ENCODE results near the gene SPATA1. TPM values are rescaled to one million over a fixed set of nuclear protein-coding genes. Genes with fewer than 3 reads are reported as not detected.
A peak's percentile ranks its signal among the peaks of the same experiment; 100 is the strongest.

SPATA1 gene
- total RNA-seq, 6 experiments from 2014 or later = 0.33 to 1.3 (median 0.85) TPM

GRCh38 chr1:84489766-84490165 is 16.4 kb upstream of the SPATA1 start:
- DNase-seq = no peak
- Mint-ChIP-seq H3K27me3 (ENCODE audit: insufficient read depth) (no peaks in the 10 kb centered on the region; the same call in 1 of the 2 replicates), H3K4me3 (no peak overlapping the region), H3K27ac (peak overlapping the region; percentile 39; the same call in 1 of the 2 replicates), H3K36me3 (ENCODE audit: low read depth) (peaks cover 14% of the 10 kb centered on the region), H3K9me3 (no peaks in the 10 kb centered on the region), H3K4me1 (ENCODE audit: low read depth) (peaks cover 14% of the 10 kb centered on the region)
- no peak for TF ChIP-seq CTCF (IDR thresholded peaks at IDR 0.05)

- TF ChIP-seq CTCF (IDR thresholded peaks at IDR 0.05) = no peak
- Mint-ChIP-seq H3K27ac (no peak overlapping the region; the same call in 1 of the 2 replicates), H3K9me3 (no peaks in the 10 kb centered on the region)
These were observed 13.5 kb upstream of the SPATA1 start for GRCh38 chr1:84492726-84493125.

GRCh38 chr1:84493747-84494146 is 12.4 kb upstream of the SPATA1 start:
- TF ChIP-seq CTCF (IDR thresholded peaks at IDR 0.05) = no peak
- Mint-ChIP-seq H3K27ac (no peak overlapping the region), H3K4me3 (no peak overlapping the region), H3K27me3 (ENCODE audit: insufficient read depth) (no peaks in the 10 kb centered on the region), H3K4me1 (ENCODE audit: low read depth) (peaks cover 16% of the 10 kb centered on the region), H3K9me3 (no peaks in the 10 kb centered on the region), H3K36me3 (ENCODE audit: low read depth) (peaks cover 31% of the 10 kb centered on the region)
- no peak for DNase-seq

More at GRCh38 chr1:84492726-84493125, 13.5 kb upstream of the SPATA1 start:
- H3K27me3 Mint-ChIP-seq (ENCODE audit: insufficient read depth) = no peaks in the 10 kb centered on the region
- no peak overlapping the region for H3K4me3 Mint-ChIP-seq
- no peak for DNase-seq
- H3K36me3 Mint-ChIP-seq (ENCODE audit: low read depth) = peaks cover 27% of the 10 kb centered on the region
- H3K4me1 Mint-ChIP-seq (ENCODE audit: low read depth) = peaks cover 16% of the 10 kb centered on the region

- H3K36me3 Mint-ChIP-seq (ENCODE audit: low read depth) = peaks cover 30% of the 10 kb centered on the region
- no peaks in the 10 kb centered on the region for H3K9me3 Mint-ChIP-seq
- no peak for TF ChIP-seq CTCF (IDR thresholded peaks at IDR 0.05)
- DNase-seq = no peak
- no peaks in the 10 kb centered on the region for H3K27me3 Mint-ChIP-seq (ENCODE audit: insufficient read depth)
- H3K4me3 Mint-ChIP-seq = no peak overlapping the region
- no peak overlapping the region for H3K27ac Mint-ChIP-seq
- H3K4me1 Mint-ChIP-seq (ENCODE audit: low read depth) = peaks cover 20% of the 10 kb centered on the region
These were observed 9.7 kb upstream of the SPATA1 start for GRCh38 chr1:84496498-84496897.

GRCh38 chr1:84497631-84498275 is 8.4 kb upstream of the SPATA1 start:
- no peak overlapping the region for H3K4me3 Mint-ChIP-seq
- TF ChIP-seq CTCF (IDR thresholded peaks at IDR 0.05) = no peak

More at GRCh38 chr1:84497631-84498275, 8.4 kb upstream of the SPATA1 start:
- DNase-seq = no peak
- no peaks in the 10 kb centered on the region for H3K27me3 Mint-ChIP-seq (ENCODE audit: insufficient read depth)
- peaks cover 34% of the 10 kb centered on the region for H3K36me3 Mint-ChIP-seq (ENCODE audit: low read depth)
- peaks cover 25% of the 10 kb centered on the region for H3K4me1 Mint-ChIP-seq (ENCODE audit: low read depth)
- no peaks in the 10 kb centered on the region for H3K9me3 Mint-ChIP-seq
- H3K27ac Mint-ChIP-seq = no peak overlapping the region; the same call in 1 of the 2 replicates
